Measurements from ENCODE around the gene AFG1L. TPM values are rescaled to one million over a fixed set of nuclear protein-coding genes. Genes with fewer than 3 reads are reported as not detected.

AFG1L gene
- total RNA-seq, 1 experiment from 2014 or later, result 7.9 TPM

GRCh38 chr6:108395297-108395696 lies 100.4 kb downstream of the AFG1L start:
- ATAC-seq (no peak), DNase-seq (ENCODE audit: low spot score) (no peak)
- ChIA-PET CTCF (no interaction called here), POLR2A (no interaction called here)
- H3K9me3 Mint-ChIP-seq, result no peaks in the 10 kb centered on the region
- no peaks in the 10 kb centered on the region for H3K4me1 Mint-ChIP-seq
- H3K4me3 Mint-ChIP-seq, result no peak overlapping the region
- no peak overlapping the region for H3K27ac Mint-ChIP-seq
- H3K27me3 Mint-ChIP-seq (ENCODE audit: low read depth), result no peaks in the 10 kb centered on the region
- TF ChIP-seq CREM (CRISPR knock-in tag; IDR thresholded peaks at IDR 0.05) (no peak), CREB1 (CRISPR knock-in tag; IDR thresholded peaks at IDR 0.05) (no peak), ZNF232 (CRISPR knock-in tag; IDR thresholded peaks at IDR 0.05) (no peak), ZNF219 (CRISPR knock-in tag; IDR thresholded peaks at IDR 0.05; ENCODE audit: borderline replicate concordance) (no peak)
- no peaks in the 10 kb centered on the region for H3K36me3 Mint-ChIP-seq

DNA sequence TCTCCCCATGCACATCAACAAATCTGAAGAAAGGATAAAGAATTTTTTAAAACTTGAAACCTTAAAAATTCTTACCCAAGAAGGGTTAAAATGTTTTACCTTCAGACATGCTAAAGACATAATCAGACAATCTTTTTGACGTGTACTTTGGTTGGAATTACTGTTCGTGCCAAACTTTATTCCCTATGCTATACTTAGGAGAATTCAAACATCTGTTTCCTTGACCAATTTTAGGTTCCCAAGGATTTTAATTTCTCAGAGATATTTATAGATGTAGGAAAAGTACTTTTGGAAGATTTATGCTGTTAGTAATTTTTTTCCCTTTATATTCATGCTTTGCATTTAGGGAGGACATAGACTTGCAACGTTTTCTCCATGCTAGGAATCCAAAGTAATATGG lies 108.4 kb downstream of the AFG1L start:
- Mint-ChIP-seq H3K9me3 (peaks cover 4% of the 10 kb centered on the region), H3K4me1 (no peaks in the 10 kb centered on the region), H3K27ac (no peak overlapping the region), H3K36me3 (no peaks in the 10 kb centered on the region; the same call in 1 of the 2 replicates), H3K27me3 (ENCODE audit: low read depth) (no peaks in the 10 kb centered on the region), H3K4me3 (no peak overlapping the region)
- CTCF ChIA-PET, result no interaction called here
- no peak for TF ChIP-seq USF2 (CRISPR knock-in tag; IDR thresholded peaks at IDR 0.05)
- POLR2A ChIA-PET, result no interaction called here
- DNase-seq (ENCODE audit: low spot score), result no peak
- no peak for ATAC-seq

DNA sequence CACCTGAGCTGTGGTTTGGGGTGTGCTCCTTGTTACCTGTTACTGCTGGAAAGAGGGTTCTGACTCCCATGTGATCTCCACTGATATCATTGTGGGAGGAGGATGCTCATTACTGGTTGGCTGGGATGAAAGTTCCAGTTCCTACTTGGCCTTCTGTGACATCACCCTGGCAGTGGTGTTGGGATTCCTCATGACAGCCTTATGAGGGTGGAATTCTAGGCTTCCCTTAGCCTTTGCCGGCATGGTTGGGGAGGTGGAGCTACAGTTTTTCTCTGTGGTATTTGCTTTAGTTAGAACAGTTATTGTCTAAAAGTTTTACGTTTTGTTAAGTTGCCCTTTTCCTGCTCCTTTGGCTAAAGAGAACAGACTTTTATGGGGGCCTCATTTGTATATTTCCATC lies 112.1 kb downstream of the AFG1L start:
- H3K27ac Mint-ChIP-seq, result no peak overlapping the region; the same call in 1 of the 2 replicates
- POLR2A ChIA-PET, result no interaction called here

More for the DNA sequence above, 112.1 kb downstream of the AFG1L start:
- peaks cover 15% of the 10 kb centered on the region for H3K9me3 Mint-ChIP-seq
- no peak for DNase-seq (ENCODE audit: low spot score)
- ATAC-seq, result no peak
- H3K4me3 Mint-ChIP-seq, result no peak overlapping the region
- no peaks in the 10 kb centered on the region for H3K4me1 Mint-ChIP-seq
- TF ChIP-seq GABPB1 (CRISPR knock-in tag; IDR thresholded peaks at IDR 0.05) (no peak), TP53 (CRISPR knock-in tag; IDR thresholded peaks at IDR 0.05) (no peak), NR3C1 (CRISPR knock-in tag; conservative IDR thresholded peaks at IDR 0.05; ENCODE audit: low read depth) (no peak), ZNF281 (CRISPR knock-in tag; IDR thresholded peaks at IDR 0.05) (no peak), MLX (CRISPR knock-in tag; IDR thresholded peaks at IDR 0.05) (no peak), ATF3 (CRISPR knock-in tag; conservative IDR thresholded peaks at IDR 0.05) (no peak), ZNF423 (CRISPR knock-in tag; IDR thresholded peaks at IDR 0.05) (no peak), NFYB (CRISPR knock-in tag; conservative IDR thresholded peaks at IDR 0.05; ENCODE audit: low read depth) (no peak), CBFB (CRISPR knock-in tag; IDR thresholded peaks at IDR 0.05; ENCODE audit: low read depth) (no peak), CDX4 (CRISPR knock-in tag; IDR thresholded peaks at IDR 0.05; ENCODE audit: borderline replicate concordance) (no peak), IRF2 (CRISPR knock-in tag; IDR thresholded peaks at IDR 0.05; ENCODE audit: borderline replicate concordance, low read depth) (no peak), SMAD3 (CRISPR knock-in tag; IDR thresholded peaks at IDR 0.05; ENCODE audit: borderline replicate concordance) (no peak), TEAD4 (CRISPR knock-in tag; IDR thresholded peaks at IDR 0.05) (no peak)
- TF ChIP-seq, protein P1, sequence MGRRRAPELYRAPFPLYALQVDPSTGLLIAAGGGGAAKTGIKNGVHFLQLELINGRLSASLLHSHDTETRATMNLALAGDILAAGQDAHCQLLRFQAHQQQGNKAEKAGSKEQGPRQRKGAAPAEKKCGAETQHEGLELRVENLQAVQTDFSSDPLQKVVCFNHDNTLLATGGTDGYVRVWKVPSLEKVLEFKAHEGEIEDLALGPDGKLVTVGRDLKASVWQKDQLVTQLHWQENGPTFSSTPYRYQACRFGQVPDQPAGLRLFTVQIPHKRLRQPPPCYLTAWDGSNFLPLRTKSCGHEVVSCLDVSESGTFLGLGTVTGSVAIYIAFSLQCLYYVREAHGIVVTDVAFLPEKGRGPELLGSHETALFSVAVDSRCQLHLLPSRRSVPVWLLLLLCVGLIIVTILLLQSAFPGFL (CRISPR knock-in tag; IDR thresholded peaks at IDR 0.05; ENCODE audit: borderline replicate concordance), result no peak
- TF ChIP-seq, protein P2, sequence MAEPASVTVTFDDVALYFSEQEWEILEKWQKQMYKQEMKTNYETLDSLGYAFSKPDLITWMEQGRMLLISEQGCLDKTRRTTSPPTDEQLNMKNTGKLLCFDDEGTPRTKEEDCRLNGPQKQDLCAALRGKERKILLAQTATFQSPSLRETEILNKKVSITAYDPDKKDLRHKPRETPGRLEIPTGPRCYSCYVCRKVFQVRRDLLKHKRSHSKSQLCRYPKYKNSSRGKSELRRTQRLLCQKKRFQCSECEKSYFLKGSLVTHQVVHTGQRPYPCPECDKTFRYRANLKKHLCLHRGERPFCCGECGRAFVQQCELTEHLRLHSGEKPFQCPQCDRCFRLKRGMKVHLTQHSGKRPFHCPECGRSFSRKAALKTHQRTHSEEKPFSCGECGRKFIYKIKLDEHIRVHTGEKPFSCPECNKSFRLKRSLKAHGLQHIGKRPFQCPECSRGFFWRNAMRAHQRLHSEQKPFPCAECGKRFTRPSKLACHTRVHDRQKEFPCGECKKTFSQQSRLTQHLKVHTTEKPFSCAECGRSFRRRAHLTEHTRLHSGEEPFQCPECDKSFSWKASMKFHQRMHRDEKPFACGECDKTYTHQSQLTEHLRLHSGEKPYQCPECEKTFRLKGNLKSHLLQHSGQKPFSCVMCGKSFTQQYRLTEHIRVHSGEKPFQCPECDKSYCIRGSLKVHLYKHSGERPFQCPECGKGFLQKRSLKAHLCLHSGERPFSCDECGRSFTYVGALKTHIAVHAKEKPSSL (CRISPR knock-in tag; conservative IDR thresholded peaks at IDR 0.05), result no peak
- TF ChIP-seq, protein P3, sequence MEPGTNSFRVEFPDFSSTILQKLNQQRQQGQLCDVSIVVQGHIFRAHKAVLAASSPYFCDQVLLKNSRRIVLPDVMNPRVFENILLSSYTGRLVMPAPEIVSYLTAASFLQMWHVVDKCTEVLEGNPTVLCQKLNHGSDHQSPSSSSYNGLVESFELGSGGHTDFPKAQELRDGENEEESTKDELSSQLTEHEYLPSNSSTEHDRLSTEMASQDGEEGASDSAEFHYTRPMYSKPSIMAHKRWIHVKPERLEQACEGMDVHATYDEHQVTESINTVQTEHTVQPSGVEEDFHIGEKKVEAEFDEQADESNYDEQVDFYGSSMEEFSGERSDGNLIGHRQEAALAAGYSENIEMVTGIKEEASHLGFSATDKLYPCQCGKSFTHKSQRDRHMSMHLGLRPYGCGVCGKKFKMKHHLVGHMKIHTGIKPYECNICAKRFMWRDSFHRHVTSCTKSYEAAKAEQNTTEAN (CRISPR knock-in tag; IDR thresholded peaks at IDR 0.05), result no peak
- CTCF ChIA-PET, result no interaction called here
- no peaks in the 10 kb centered on the region for H3K27me3 Mint-ChIP-seq (ENCODE audit: low read depth)
- H3K36me3 Mint-ChIP-seq, result peaks cover 6% of the 10 kb centered on the region
